GM21619 (cell line): ENCODE measurements around the gene KLF13.

Source experiments
- ATAC-seq: cut with Tn5 transposase; IDR thresholded peaks from one replicate; pipeline ENCODE4 v1.9.1; 2021; ENCODE audit not compliant: unreplicated experiment

Gene KLF13

GRCh38 chr15:31330836-31331235 is 4.2 kb downstream of the KLF13 start:
- no peak for ATAC-seq

DNA sequence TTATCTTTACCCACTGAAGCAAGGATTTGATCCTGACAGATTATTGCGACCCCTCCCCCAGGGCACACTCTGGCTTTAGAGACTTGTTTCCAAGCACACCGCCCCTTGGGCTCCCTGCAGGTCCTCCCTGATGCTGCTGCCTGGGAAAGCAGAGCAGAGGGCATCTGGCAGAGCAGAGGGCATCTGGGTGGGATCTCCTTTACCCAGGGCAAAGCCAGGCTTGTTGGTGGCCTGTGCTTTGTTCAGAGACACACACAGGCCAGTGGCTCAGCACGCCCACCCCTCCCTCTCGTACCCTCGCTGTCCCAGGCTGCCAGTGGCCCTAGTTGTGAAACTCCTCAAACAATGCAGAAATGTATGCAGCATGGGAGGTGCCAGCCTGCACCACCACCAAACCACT is 4.8 kb downstream of the KLF13 start:
- ATAC-seq, result no peak

DNA sequence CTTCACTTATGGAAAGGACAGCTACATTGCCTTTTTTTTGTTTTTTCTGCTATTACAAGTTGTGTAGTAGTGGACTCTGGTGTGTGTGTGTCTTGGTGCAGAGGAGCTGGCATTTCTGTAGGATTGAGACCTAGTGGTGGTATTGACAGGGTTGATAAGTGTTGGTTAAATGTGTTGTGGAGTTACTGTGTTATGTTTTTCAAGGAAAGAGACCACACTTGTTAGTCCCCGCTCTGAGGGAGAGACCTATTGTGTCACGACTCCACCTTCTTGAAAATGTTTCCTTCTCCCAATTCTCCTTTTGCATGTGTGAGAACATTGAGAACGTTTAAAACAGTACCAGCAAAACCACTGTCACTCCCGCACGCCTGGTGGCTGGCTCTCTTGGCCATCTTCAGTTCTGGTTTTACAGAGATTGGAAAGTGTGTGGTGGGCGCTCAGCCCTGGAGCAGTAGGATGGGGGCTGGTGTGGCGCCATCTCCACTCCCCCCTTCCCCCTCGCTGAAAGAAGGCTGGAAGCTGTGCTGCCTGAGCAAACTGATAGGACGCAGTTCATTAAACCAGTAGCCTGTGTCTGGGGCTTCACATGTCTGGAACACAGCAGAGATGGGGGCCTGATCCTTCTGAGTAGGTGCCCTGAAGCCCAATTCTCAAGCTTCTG is 5.5 kb downstream of the KLF13 start:
- ATAC-seq, result no peak

DNA sequence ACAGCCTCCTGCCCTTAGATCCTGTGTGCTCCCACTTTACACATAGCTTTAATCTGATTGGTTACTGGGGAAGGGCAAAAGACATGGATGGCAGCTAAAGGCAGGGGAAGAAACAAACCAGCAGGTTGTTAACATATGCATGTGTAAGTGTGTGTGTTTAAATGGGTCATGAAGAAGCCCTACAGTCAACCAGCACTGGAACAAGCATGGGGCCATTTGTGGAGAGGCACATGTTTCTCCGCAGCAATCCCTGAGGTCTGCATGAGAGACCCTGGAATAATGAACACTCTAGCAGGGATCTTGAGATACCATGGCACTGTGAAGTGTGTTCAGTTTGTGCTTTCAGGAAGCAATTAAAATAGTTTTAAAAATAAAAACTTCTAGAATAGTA is 6.0 kb downstream of the KLF13 start:
- ATAC-seq, result no peak

DNA sequence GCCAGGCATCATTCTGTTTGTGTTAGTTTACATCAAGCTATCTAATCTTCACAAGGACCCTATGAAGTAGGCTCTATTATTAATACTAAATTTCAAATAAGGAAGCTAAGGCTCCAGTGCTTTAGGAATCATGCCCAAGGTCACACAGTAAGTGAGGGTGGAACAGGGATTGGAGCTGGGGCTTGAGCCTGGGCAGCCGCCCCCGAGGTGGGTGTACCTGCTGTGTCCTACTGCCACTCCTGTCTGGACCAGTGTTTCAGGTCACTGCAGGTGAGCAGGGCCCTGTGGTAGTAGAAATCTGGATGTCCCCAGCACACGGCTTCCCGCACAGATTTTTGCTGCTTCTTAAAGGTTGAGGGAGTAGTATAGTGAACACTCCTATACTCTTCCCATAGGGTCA is 6.5 kb downstream of the KLF13 start:
- no peak for ATAC-seq

GRCh38 chr15:31333820-31334219 is 7.2 kb downstream of the KLF13 start:
- no peak for ATAC-seq

- ATAC-seq, result no peak
Measured at GRCh38 chr15:31335989-31336592, 9.5 kb downstream of the KLF13 start.

DNA sequence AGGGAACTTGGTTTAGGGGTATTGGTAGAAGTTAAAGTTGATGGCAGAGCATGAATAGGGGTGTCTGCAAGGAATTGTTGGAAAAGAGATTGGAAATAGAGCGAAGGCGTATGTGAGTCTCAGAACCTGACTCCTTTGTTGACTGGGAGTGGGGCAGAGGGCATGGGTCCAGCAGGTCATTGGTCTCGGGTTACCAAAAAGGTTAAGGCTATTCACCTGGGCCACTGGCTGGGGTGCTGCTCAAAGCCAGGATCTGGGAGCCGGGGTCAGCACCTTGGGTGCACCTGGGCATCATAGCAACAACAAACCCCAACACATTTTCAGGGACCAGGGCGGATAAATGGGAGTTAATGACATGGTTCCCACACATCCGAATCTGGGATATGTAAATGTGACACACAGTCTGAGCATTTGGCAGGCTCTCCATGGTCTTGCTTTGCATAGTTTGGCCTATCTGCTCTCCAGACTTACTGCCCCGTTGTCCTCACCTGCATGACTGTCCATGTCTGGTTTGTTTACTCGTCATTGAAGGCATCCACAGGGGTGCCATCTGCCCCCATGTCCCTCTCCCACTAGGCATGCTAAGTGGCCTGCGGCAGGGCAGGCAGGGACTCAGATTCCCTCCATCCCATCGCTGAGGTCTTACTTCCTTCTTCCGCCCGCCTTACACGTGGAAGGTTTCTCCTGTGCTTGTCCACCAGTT is 10.1 kb downstream of the KLF13 start:
- no peak for ATAC-seq

- ATAC-seq, result no peak
Measured at GRCh38 chr15:31337352-31338031, 10.9 kb downstream of the KLF13 start.

DNA sequence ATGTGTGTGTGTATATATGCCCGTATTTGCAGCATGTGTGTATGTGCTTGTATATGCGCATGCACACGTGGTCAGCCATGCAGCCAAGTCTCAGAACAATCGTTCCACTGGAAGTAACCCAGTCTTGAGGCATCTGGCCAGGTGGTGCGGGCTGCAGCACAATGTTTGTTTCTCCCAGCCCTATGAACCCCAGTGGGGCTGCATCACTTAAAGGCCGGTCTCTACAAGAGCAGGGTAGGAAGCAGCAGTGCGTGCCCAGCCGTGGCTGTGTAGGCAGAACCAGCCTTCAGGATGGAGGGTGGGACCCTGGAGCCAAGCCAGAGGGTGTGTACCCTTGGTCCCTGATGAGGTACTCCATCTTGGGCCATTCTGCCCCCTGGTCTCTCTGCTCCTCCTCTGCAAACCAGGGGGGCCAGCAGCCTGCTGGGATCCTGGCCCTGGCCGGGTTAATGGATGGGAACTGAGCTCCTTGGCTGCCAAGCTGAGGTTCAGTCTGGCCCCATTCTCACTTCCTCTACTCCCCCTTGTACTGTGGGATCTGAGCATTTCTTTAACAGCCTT is 11.8 kb downstream of the KLF13 start:
- peak; percentile 42 for ATAC-seq

DNA sequence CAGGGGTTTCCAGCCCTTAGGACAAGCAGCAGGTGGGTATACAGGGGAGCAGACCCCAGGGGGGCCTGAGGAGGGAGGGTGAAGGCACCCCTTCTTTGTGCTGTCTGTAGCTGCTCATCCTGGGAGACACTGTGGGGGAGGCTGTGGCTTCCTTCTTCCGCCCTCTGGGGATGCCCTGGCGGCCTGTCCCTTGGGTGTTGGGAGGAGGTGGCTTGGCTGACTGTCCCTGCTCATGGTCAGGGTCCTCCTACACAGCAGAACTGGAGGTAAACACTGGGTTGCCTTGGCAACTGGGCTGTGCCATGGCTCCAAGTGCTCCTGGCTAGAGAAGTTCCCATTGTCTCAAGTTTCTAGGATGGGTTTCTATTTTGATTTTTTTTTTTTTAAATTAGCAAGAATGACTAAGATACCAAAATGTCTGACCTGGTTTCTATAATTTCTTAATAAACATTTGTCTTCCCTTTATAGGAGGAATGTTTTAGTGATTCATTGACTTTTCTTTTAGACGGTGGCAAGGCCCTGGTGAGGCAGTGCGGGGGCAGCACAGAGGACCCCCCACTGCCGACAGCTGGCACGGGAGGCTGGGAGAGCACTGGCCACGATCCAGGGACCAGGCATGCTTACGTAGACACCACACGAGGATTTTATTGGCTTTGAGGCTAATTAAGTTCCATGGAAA is 12.4 kb downstream of the KLF13 start:
- ATAC-seq, result peak; percentile 56

- no peak for ATAC-seq
Measured at GRCh38 chr15:31339558-31339895, 12.9 kb downstream of the KLF13 start.

DNA sequence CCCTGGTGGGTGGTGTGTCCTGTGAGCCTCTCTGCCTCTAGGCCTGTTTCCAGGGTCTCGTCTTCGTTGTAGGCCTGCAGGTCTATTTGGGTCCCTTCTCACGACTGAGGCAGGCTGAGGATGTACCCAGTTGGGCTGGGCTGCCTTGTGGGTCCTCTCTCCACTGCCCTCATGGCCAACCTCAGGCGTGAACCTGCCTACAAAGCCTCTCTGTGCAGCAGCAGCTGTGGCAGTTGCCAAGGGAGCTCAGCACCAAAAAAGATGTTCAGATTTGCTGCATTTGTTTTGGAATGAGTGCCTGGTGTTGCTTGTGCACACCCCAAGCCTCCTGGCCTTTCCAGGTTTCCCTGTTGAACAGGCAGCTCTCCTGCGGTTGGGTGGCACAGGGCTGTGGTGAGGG is 13.4 kb downstream of the KLF13 start:
- no peak for ATAC-seq

- no peak for ATAC-seq
Measured at GRCh38 chr15:31340592-31340991, 14.0 kb downstream of the KLF13 start.

- no peak for ATAC-seq
Measured at GRCh38 chr15:31341071-31341470, 14.4 kb downstream of the KLF13 start.

GRCh38 chr15:31341496-31342195 is 15.0 kb downstream of the KLF13 start:
- ATAC-seq, result no peak

- ATAC-seq, result no peak
Measured at GRCh38 chr15:31342381-31342780, 15.7 kb downstream of the KLF13 start.

- ATAC-seq, result no peak
Measured at GRCh38 chr15:31342781-31343626, 16.4 kb downstream of the KLF13 start.

GRCh38 chr15:31343831-31344230 is 17.2 kb downstream of the KLF13 start:
- no peak for ATAC-seq

- no peak for ATAC-seq
Measured at GRCh38 chr15:31344266-31344665, 17.6 kb downstream of the KLF13 start.
